GM19238 (cell line): ENCODE measurements around the gene AFF1.

ENCODE experiments used
- DNase-seq: peaks from one replicate; pipeline ENCODE4 v3.0.0; 2011; ENCODE audit warnings: low spot score; ENCODE audit not compliant: insufficient read length

The AFF1 gene

GRCh38 chr4:86934771-86935565 lies at the start of gene AFF1:
Gene AFF1, plus strand, starts transcription at chr4:86935011. Its CDS starts 13,523 bp downstream, at chr4:86948534.
- peak; percentile 75 for DNase-seq

DNA sequence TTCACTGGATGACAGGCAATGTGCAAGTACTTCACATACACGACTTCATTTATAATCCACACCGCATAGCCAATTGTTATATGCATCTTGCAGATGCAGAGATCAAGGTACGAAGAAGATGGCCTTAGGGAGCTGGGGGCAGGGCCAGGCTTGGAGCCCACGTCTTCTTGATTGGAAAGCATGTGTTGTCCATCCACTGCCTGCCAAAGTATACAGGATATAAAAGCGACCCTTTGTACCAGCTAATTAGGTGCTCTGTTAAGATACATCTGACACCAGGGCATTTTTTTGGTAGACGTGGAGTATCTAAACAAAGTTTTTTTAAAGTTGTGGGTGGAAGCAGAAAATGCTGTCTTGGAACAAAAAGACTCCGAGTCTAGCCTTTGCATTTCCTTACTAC lies 44.0 kb upstream of the AFF1 start:
- DNase-seq = no peak

DNA sequence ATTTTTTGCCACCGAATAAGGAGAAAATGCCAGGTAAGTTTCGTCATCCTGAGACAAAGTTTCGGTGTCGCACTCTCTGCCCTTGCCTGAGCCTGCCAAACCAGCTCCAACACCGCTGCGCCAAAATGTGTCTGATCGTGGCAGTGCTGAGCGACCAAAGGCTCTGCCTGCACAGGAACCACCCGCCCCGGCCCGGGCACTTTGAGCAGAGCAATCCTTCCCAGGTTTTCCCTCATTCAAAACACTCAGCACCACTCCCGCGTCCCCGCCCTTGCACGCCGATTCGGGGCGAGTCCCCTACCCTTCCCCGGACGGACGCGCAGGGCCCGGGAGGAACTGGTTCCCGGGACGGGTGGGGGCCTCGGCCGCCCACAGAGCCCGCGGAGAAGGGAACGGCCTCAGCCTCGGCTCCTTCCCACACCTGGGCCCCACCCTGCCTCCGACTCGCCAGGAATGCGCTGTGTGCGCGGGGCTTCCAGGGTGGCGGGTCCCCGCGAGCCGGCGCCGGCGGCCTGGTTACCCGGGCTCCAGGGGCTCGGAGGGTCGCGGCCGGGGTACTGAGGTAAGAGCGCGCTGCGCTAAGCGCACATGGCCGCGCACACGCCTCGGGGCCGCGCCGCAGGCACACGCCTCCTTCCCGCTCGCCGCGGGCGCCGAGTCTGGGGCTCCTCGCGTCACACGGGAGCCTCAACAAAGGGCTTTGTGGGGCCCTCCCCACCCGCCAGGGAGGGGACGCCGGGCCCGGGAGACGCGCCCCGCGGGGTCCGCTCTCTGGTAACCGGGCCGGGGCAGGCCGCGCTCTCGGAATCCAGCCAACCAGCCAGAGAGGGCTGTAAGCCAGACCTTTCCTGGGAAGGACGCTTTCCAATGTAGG lies 42.8 kb upstream of the AFF1 start, which contains the start of gene C4orf36:
Gene C4orf36 (minus strand): TSS at position 661 of the 874 bp plus-strand sequence. CDS start 902 bp downstream, outside the sequence.
- peak; percentile 20 for DNase-seq

GRCh38 chr4:86892636-86892960 lies 42.2 kb upstream of the AFF1 start:
- DNase-seq = no peak

DNA sequence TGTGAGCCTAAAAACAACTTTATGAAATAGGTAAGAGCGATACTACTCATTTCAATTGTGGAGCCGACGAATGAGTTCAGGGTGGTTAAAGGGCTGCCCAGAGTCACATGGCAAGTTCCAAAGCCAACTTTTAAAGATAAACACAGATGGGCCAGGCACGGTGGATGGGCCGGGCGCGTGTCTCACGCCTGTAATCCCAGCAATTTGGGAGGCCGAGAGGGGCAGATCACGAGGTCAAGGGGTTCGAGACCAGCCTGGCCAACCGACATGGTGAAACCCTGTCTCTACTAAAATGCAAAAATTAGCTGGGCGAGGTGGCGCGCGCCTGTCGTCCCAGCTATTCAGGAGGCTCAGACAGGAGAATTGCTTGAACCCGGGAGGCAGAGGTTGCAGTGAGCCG lies 41.7 kb upstream of the AFF1 start:
- no peak for DNase-seq

DNA sequence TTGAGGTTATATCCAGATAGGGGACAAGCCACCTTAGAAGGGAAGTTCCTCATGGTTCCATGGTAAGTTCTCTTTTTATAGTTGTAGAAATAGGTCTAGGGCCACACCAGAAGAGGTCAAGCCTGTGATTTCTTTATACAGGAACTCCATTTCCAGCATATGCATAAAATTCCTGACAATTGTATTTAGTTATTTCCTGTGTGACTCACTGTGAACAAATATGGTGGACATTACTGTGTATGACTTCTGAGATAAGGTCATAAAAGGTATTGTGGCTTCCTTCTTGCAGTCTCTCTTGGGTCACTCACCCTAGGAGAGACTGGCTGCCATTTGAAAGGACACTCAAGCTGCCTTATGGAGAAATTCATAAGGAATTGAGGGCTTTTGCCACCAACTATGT lies 40.4 kb upstream of the AFF1 start:
- no peak for DNase-seq

DNA sequence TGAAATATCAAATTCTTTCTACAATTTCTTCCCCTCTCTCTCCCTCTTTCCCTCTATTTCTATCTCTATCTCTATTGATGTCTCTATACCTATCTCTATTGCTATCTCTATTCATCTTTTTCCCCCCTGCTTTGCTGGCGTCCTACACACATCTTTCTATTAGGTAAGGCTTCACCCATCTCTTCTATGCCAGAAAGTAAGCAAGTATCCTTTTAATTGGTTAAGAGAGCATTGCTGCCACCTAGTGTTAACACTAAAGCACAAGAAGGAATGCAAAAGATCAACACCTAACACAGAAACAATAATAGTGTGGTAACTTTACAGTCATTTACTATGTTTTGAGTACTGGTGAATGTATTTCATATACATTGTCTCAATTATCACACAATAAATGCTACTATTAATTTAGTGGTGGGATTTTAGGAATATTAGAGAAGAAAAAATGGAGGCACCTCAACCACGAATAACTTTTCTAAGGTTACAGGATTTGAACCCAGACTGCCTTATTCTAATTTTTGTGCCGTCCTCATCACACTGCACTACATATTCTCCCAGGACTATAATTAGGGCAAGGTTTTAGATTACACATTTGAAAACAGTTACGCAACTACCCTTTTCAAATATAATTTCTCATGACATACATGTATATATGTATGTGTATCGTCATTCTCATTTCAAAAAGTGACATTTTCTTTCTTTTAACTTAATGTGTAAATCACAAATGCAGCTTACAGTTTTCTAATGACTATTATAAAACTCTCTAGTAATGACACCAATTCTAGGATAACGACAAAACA lies 38.9 kb upstream of the AFF1 start:
- DNase-seq = peak; percentile 27

- no peak for DNase-seq
Measured at GRCh38 chr4:86896596-86896995, 38.2 kb upstream of the AFF1 start.

DNA sequence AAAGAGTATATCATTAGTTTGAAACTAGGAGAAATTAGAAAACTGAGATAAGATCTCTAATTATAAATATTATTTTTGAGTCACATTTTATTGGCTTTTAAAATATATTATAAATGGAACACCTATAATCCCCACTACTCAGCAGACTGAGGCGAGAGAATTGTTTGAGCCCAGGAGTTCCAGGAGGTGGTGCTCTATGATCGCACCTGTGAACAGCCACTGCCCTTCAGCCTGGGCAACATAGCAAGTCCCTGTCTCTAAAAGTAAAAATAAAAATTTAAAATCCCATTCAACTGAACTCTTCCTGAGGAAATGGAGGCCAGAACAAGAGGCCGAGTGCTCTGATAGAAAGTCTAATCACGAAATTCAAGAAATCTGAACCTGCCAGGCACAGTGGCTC lies 36.2 kb upstream of the AFF1 start:
- DNase-seq = no peak

- no peak for DNase-seq
Measured at GRCh38 chr4:86901864-86902263, 32.9 kb upstream of the AFF1 start.

GRCh38 chr4:86908251-86908657 lies 26.6 kb upstream of the AFF1 start:
- DNase-seq = no peak

DNA sequence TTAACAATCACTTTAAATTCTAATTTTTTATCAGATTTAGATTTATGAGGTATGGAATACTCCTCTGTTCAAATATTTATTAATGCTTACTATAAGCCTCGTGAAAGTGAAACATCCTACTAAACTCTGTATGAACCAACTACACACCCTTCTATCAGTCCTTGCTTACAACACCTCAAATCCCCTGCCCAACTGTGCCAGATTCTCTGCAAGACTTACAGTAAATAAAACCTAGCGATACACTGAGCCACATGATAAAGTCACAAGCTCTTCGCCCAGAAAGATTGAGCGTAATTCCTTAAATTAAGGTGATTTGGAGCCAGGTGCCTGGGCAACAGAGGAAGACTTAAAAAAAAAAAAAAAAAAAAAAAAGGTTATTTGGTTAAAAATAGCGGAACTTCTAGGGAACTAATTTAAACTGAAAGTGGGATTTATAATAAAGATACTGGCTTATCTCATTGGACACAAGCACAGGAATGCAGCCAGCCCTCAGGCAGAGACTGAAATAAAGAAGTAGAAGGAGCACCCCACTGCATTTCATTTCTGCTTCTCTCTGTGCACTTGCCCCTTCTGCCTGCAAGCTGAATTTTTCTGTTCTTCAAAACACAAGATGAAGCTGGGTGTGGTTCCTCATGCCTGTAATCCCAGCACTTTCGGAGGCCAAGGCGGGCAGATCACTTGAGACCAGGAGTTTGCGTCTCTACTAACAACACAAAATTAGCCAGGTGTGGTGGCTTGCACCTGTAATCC lies 25.1 kb upstream of the AFF1 start:
- DNase-seq = no peak

DNA sequence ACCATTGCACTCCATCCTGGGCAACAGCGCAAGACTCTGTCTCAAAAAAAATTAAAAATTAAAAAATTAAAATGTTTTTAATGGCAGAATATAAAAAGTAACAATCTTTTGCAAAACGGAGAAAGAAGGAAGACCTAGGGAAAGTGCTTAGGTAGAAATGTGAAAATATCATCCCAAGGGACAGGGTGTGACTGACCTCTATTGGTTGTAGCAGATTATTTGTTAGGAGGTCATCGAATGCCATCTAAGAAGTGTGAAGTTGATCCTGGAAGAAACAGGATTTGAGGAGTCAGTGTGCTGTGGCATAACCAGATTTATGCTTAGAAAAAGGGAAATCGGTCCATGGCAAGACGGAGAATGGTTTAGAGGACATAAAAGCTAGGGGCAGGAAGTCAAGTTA lies 24.4 kb upstream of the AFF1 start:
- no peak for DNase-seq

- no peak for DNase-seq
Measured at GRCh38 chr4:86910820-86911684, 23.8 kb upstream of the AFF1 start.

- DNase-seq = no peak
Measured at GRCh38 chr4:86916392-86916791, 18.4 kb upstream of the AFF1 start.

DNA sequence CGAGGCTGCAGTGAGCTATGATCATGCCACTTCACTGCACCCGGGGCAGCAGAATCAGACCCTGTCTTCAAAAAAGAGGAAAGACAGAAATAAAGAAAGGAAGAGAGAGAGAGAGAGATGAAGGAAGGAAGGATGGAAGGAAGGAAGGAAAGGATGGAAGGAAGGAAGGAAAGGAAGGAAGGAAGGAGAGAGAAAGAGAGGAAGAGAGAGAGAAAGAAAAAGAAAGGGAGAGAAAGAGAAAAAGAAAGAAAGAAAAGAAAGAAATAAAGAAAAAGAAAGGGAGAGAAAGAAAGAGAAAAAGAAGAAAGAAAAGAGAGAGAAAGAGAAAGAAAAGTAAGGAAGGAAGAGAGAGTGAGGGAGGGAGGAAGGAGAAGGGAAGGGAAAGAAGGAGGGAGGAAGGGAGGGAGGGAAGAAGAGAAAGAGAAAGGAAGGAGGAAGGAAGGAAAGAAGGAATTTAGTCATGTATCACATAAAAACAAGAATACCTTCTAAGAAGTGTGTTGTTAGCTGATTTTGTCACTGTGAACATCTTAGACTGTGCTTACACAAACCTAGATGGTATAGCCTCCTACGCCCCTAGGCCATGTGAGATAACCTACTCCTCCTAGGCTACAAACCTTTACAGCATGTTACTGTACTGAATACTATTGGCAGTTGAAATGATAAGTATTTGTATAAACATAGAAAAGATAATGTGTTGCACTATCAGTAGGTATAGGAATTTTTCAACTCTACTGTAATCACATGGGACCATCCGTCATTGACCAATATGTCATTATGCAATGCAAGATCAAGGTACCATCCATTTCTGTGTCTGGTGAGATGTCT lies 17.4 kb upstream of the AFF1 start:
- DNase-seq = no peak

GRCh38 chr4:86918539-86919072 lies 16.2 kb upstream of the AFF1 start:
- DNase-seq = no peak

- no peak for DNase-seq
Measured at GRCh38 chr4:86919561-86920223, 15.1 kb upstream of the AFF1 start.
